GM12878 (cell line): ENCODE measurements around the gene MSL2. TPM values are rescaled to one million over a fixed set of nuclear protein-coding genes. Genes with fewer than 3 reads are reported as not detected.

Source experiments
- ATAC-seq: fragments of 200-7000 bp; cut with Tn5 transposase; 3 replicates; pipeline ENCODE4 v1.9.1; 2020; ENCODE audit warnings: mild to moderate bottlenecking, moderate library complexity
- BruUV-seq: library from RNA; stranded (reverse); fragments of 400-500 nt; replicated peaks from 2 replicates; lab custom pipeline; 2021; lab: Mats Ljungman, UMichigan
- CTCF ChIA-PET: fragments of 300-600 bp; sonication (Branson Sonifier 250); formaldehyde crosslinking; extraction: SDS; loops from one replicate; lab custom pipeline; 2021; ENCODE audit warnings: inconsistent platforms; lab: Yijun Ruan, JAX
- POLR2A ChIA-PET: fragments of 350-600 bp; formaldehyde crosslinking; extraction: SDS; loops from one replicate; lab custom pipeline; 2021; ENCODE audit warnings: inconsistent platforms; lab: Charles Lee
- RAD21 ChIA-PET: fragments of 300-600 bp; sonication (Branson Sonifier 250); formaldehyde crosslinking; loops from one replicate; lab custom pipeline; 2023; ENCODE audit warnings: antibody characterized with exemption; ENCODE audit not compliant: unreplicated experiment; lab: Charles Lee
- SMC1A ChIA-PET: fragments of 300-600 bp; sonication (Branson Sonifier 250); formaldehyde crosslinking; loops from one replicate; lab custom pipeline; 2023; ENCODE audit not compliant: unreplicated experiment, uncharacterized antibody; lab: Charles Lee
- DNase-seq: peaks from one replicate; pipeline ENCODE4 v3.0.0-alpha.2; 2011; ENCODE audit warnings: low read depth, low spot score
- FAIRE-seq: peaks from 3 replicates; lab custom pipeline; 2011; peaks lifted over from hg19 to GRCh38; lab: Jason Lieb, UNC
- H2AFZ ChIP-seq: 2 replicates; pipeline ENCODE4 v1.6.0; 2011; ENCODE audit warnings: low read depth, low read length, control low read depth; ENCODE audit not compliant: control insufficient read depth
- H3K27ac ChIP-seq: 2 replicates; pipeline ENCODE4 v1.5.1; 2011; ENCODE audit warnings: control low read depth; ENCODE audit not compliant: control insufficient read depth, insufficient read depth
- H3K27me3 ChIP-seq, 2 experiments: replicated peaks in 1 of 2; 2 replicates each; pipeline versions ENCODE4 v1.6.0 to v1.6.1; 2011; ENCODE audit warnings: low read length in 1 of 2; ENCODE audit not compliant: control insufficient read depth in 2 of 2, insufficient read depth in 2 of 2
- H3K36me3 ChIP-seq, 2 experiments: 2 replicates each; pipeline ENCODE4 v1.5.1; 2011; ENCODE audit warnings: low read length in 1 of 2; ENCODE audit not compliant: control insufficient read depth in 2 of 2, insufficient read depth in 2 of 2
- H3K4me1 ChIP-seq: 2 replicates; pipeline ENCODE4 v1.6.1; 2011; ENCODE audit warnings: mild to moderate bottlenecking, low read length, moderate library complexity, mixed read lengths; ENCODE audit not compliant: control insufficient read depth, insufficient read depth
- H3K4me2 ChIP-seq: 2 replicates; pipeline ENCODE4 v1.6.0; 2011; ENCODE audit warnings: control low read depth; ENCODE audit not compliant: control insufficient read depth, insufficient read depth
- H3K4me3 ChIP-seq: fragments of 200-600 bp; sonication (generic); 2 replicates; pipeline ENCODE4 v1.5.1; 2016
- H3K79me2 ChIP-seq: 2 replicates; pipeline ENCODE4 v1.6.0; 2011; ENCODE audit warnings: low read length; ENCODE audit not compliant: control insufficient read depth, insufficient read depth
- H3K9ac ChIP-seq: 2 replicates; pipeline ENCODE4 v1.8.0; 2011; ENCODE audit warnings: low read length, control low read depth, mixed read lengths; ENCODE audit not compliant: control insufficient read depth, insufficient read depth
- H3K9me3 ChIP-seq: replicated peaks from 3 replicates; pipeline ENCODE4 v1.5.1; 2011; ENCODE audit warnings: mild to moderate bottlenecking, low read length; ENCODE audit not compliant: control insufficient read depth, insufficient read depth
- H4K20me1 ChIP-seq: 2 replicates; pipeline ENCODE4 v1.6.0; 2011; ENCODE audit not compliant: control insufficient read depth, insufficient read depth
- TAF1 ChIP-seq: IDR thresholded peaks from 2 replicates; pipeline ENCODE4 v1.6.1; 2011; ENCODE audit warnings: mild to moderate bottlenecking, low read depth, low read length, borderline replicate concordance
- ZNF24 ChIP-seq: fragments of 450-650 bp; IDR thresholded peaks from 2 replicates; pipeline ENCODE4 v1.6.1; 2017; ENCODE audit warnings: antibody characterized with exemption, mild to moderate bottlenecking
- ZSCAN29 ChIP-seq: fragments of 450-650 bp; IDR thresholded peaks from 2 replicates; pipeline ENCODE4 v1.6.1; 2017; ENCODE audit warnings: mild to moderate bottlenecking, moderate library complexity
- WGBS: methylation state at CpG from one replicate; pipeline ENCODE4 v1.1.6; 2016; ENCODE audit warnings: low lambda C conversion rate; ENCODE audit not compliant: insufficient replicate concordance, insufficient coverage; ENCODE audit errors: missing lambda C conversion rate; 5-methylcytosine and 5-hydroxymethylcytosine counted together
- in situ Hi-C: fragments of 300-500 bp; cut with MboI; formaldehyde crosslinking; loops from 9 replicates; pipeline ENCODE4 v1.14.3; 2018; ENCODE audit warnings: mixed read lengths
- intact Hi-C: fragments of 100-400 bp; cut with micrococcal nuclease; formaldehyde crosslinking; loops from one replicate; pipeline ENCODE4 v1.14.2; 2022; ENCODE audit not compliant: unreplicated experiment
- polyA plus RNA-seq, 11 experiments: library from polyadenylated mRNA; depleted of rRNA in 4 of 11; unstranded in 6 of 11; stranded (reverse) in 5 of 11; fragments of >200 nt; fragmentation: Nextera tagmentation in 4 of 11; fragmentation: Illumina TruSeq in 1 of 11; extraction: Ambion mirVana in 4 of 11; extraction: Trizol in 1 of 11; gene quantifications; 1 replicate in 1 of 11; 2 replicates in 10 of 11; pipeline versions ENCODE4 v1.2.1 to v1.2.3, GENCODE V29; 2011 to 2016; ENCODE audit warnings: inconsistent platforms in 2 of 11, missing spikeins in 2 of 11, low read depth in 1 of 11
- total RNA-seq, 4 experiments: library from RNA; depleted of rRNA in 3 of 4; stranded (reverse); fragments of >200 nt in 3 of 4; fragmentation: Illumina TruSeq in 1 of 4; extraction: Trizol in 1 of 4; gene quantifications; 2 replicates each; pipeline versions ENCODE4 v1.2.1 to v1.2.3, GENCODE V29; 2013 to 2021
- TF ChIP-seq, protein P1 (sequence below): fragments of 450-650 bp; IDR thresholded peaks from 2 replicates; pipeline ENCODE4 v1.6.1; 2017; ENCODE audit warnings: mild to moderate bottlenecking

MSL2 gene
- total and polyA plus RNA-seq, 10 of the 15 experiments (the other 5 are each of a cell fraction or from before 2014, with no cell fraction given) = 3.5 to 31.7 (median 10.5) TPM

GRCh38 chr3:136239094-136239493, 43.0 kb upstream of the MSL2 start:
- RAD21 ChIA-PET = no interaction called here
- POLR2A ChIA-PET = interaction anchor here (0.7 kb wide), 1 partner anchor 28 kb away, joined by 4 read pairs; no protein-coding TSS in a partner anchor
- no peak for FAIRE-seq

More at GRCh38 chr3:136239094-136239493, 43.0 kb upstream of the MSL2 start:
- Histone ChIP-seq H3K79me2 (no peaks in the 10 kb centered on the region), H3K9ac (no peak overlapping the region), H4K20me1 (no peaks in the 10 kb centered on the region), H3K4me3 (no peak overlapping the region), H3K9me3 (no peaks in the 10 kb centered on the region), H3K27ac (no peak overlapping the region), H3K4me1 (no peaks in the 10 kb centered on the region), H2AFZ (no peak overlapping the region), H3K36me3 (no peaks in the 10 kb centered on the region), H3K4me2 (no peak overlapping the region), H3K27me3 (peaks cover 0 to 3% of the 10 kb centered on the region in 2 experiments; a peak in 2 of 4 replicates)
- ATAC-seq = no peak
- SMC1A ChIA-PET = interaction anchor here (0.6 to 1.4 kb wide), 2 partner anchors 152 to 160 kb away, joined by 3 read pairs; no protein-coding TSS in a partner anchor
- intact Hi-C loops (no loop called here), in situ Hi-C loops (no loop called here)
- no peak for DNase-seq
- CTCF ChIA-PET = interaction anchor here (0.9 to 1.4 kb wide), 2 partner anchors 162 to 164 kb away, joined by 3 read pairs; no protein-coding TSS in a partner anchor
- no TSS peak for BruUV-seq
- WGBS = 4% methylated on average over 1 of the region's 1 CpG
- TF ChIP-seq ZNF24 = no peak
- TF ChIP-seq, protein P1, sequence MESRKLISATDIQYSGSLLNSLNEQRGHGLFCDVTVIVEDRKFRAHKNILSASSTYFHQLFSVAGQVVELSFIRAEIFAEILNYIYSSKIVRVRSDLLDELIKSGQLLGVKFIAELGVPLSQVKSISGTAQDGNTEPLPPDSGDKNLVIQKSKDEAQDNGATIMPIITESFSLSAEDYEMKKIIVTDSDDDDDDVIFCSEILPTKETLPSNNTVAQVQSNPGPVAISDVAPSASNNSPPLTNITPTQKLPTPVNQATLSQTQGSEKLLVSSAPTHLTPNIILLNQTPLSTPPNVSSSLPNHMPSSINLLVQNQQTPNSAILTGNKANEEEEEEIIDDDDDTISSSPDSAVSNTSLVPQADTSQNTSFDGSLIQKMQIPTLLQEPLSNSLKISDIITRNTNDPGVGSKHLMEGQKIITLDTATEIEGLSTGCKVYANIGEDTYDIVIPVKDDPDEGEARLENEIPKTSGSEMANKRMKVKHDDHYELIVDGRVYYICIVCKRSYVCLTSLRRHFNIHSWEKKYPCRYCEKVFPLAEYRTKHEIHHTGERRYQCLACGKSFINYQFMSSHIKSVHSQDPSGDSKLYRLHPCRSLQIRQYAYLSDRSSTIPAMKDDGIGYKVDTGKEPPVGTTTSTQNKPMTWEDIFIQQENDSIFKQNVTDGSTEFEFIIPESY = no peak
- TF ChIP-seq ZSCAN29 = no peak
- TF ChIP-seq TAF1 = no peak
- TF ChIP-seq, all 136 proteins: peak for 0
